Measurements from ENCODE around the gene OLA1. TPM values are rescaled to one million over a fixed set of nuclear protein-coding genes. Genes with fewer than 3 reads are reported as not detected.

Gene OLA1
- polyA plus RNA-seq, 1 of the 3 experiments (the other 2 are of a cell fraction): 46.9 TPM

GRCh38 chr2:174088706-174089460 lies 159.4 kb downstream of the OLA1 start:
- H3K36me3 ChIP-seq (replicated peaks in 1 of 2; ENCODE audit: control insufficient read depth in 1 of 2, insufficient read depth in 2 of 2, low read length in 1 of 2): peaks cover 2 to 3% of the 10 kb centered on the region in 2 experiments
- no peak for DNase-seq
- no peak overlapping the region for H3K4me3 ChIP-seq (ENCODE audit: low read depth in 2 of 2, low read length in 1 of 2)
- no peaks in the 10 kb centered on the region for H3K79me2 ChIP-seq (ENCODE audit: insufficient read depth)
- no peaks in the 10 kb centered on the region for H3F3A ChIP-seq (replicated peaks; ENCODE audit: insufficient read depth)
- no peaks in the 10 kb centered on the region for H3K9me2 ChIP-seq
- CTCF ChIA-PET: interaction anchor here (0.8 to 1.1 kb wide), 2 partner anchors 11 to 17 kb away, joined by 3 to 4 read pairs; no protein-coding TSS in a partner anchor
- POLR2A ChIA-PET: no interaction called here
- WGBS (ENCODE audit: low lambda C conversion rate): 96% methylated on average over 5 of the region's 5 CpGs
- no peak overlapping the region for H3K27ac ChIP-seq (ENCODE audit: low read depth in 2 of 2, low read length in 1 of 2)
- H3K4me2 ChIP-seq: no peak overlapping the region
- H3K9ac ChIP-seq: no peak overlapping the region
- H3K27me3 ChIP-seq (ENCODE audit: insufficient read depth): no peaks in the 10 kb centered on the region
- no peaks in the 10 kb centered on the region for H4K20me1 ChIP-seq (ENCODE audit: insufficient read depth)
- H2AFZ ChIP-seq (ENCODE audit: low read depth): no peak overlapping the region
- H3K4me1 ChIP-seq (ENCODE audit: control insufficient read depth in 1 of 2, insufficient read depth in 2 of 2, low read depth in 1 of 2, low read length in 1 of 2): no peaks in the 10 kb centered on the region
- TF ChIP-seq ZBTB33 (IDR thresholded peaks at IDR 0.05; ENCODE audit: borderline replicate concordance, low read depth) (no peak), REST (IDR thresholded peaks at IDR 0.05; ENCODE audit: low read depth, low read length) (no peak), IRF3 (IDR thresholded peaks at IDR 0.05; ENCODE audit: low read depth, low read length) (no peak)
- H3K9me3 ChIP-seq: no peaks in the 10 kb centered on the region

- Histone ChIP-seq H3K36me3 (replicated peaks in 1 of 2; ENCODE audit: control insufficient read depth in 1 of 2, insufficient read depth in 2 of 2, low read length in 1 of 2) (peaks cover 2 to 3% of the 10 kb centered on the region in 2 experiments), H4K20me1 (ENCODE audit: insufficient read depth) (no peaks in the 10 kb centered on the region), H3K4me2 (no peak overlapping the region), H3K9ac (no peak overlapping the region), H3K27me3 (ENCODE audit: insufficient read depth) (no peaks in the 10 kb centered on the region), H3K4me3 (ENCODE audit: low read depth in 2 of 2, low read length in 1 of 2) (no peak overlapping the region), H3K9me2 (no peaks in the 10 kb centered on the region), H3K79me2 (ENCODE audit: insufficient read depth) (no peaks in the 10 kb centered on the region), H3K9me3 (no peaks in the 10 kb centered on the region), H3F3A (replicated peaks; ENCODE audit: insufficient read depth) (no peaks in the 10 kb centered on the region), H3K4me1 (ENCODE audit: control insufficient read depth in 1 of 2, insufficient read depth in 2 of 2, low read depth in 1 of 2, low read length in 1 of 2) (no peaks in the 10 kb centered on the region), H3K27ac (ENCODE audit: low read depth in 2 of 2, low read length in 1 of 2) (no peak overlapping the region), H2AFZ (ENCODE audit: low read depth) (no peak overlapping the region)
- TF ChIP-seq SMC3 (IDR thresholded peaks at IDR 0.05; ENCODE audit: low read depth, low read length): no peak
- no peak for TF ChIP-seq PBX3 (IDR thresholded peaks at IDR 0.05)
- no peak for TF ChIP-seq USF2 (IDR thresholded peaks at IDR 0.05; ENCODE audit: borderline replicate concordance, low read depth, low read length)
- no peak for TF ChIP-seq TEAD4 (IDR thresholded peaks at IDR 0.05; ENCODE audit: borderline replicate concordance, insufficient read depth)
- no peak for TF ChIP-seq IRF3 (IDR thresholded peaks at IDR 0.05; ENCODE audit: low read depth, low read length)
- no peak for TF ChIP-seq RCOR1 (IDR thresholded peaks at IDR 0.05; ENCODE audit: low read length)
- no peak for TF ChIP-seq EP300 (IDR thresholded peaks at IDR 0.05; ENCODE audit: borderline replicate concordance in 1 of 2, low read depth in 1 of 2, low read length in 1 of 2)
- no peak for TF ChIP-seq MEF2A (IDR thresholded peaks at IDR 0.05; ENCODE audit: borderline replicate concordance, low read depth)
- TF ChIP-seq EZH2phosphoT487 (IDR thresholded peaks at IDR 0.05; ENCODE audit: borderline replicate concordance, low read depth): no peak
- TF ChIP-seq RFX5 (IDR thresholded peaks at IDR 0.05; ENCODE audit: low read length): no peak
- no peak for DNase-seq
- 95% methylated on average over 11 of the region's 11 CpGs for WGBS (ENCODE audit: low lambda C conversion rate)
- ChIA-PET POLR2A (no interaction called here), CTCF (interaction anchor here (1.0 kb wide), 2 partner anchors 33 to 128 kb away, joined by 3 read pairs; no protein-coding TSS in a partner anchor)
Observed at GRCh38 chr2:174086708-174087107, 161.6 kb downstream of the OLA1 start.
